CD4-positive, alpha-beta T cell treated with Interleukin-12 subunit alpha and Interleukin-12 subunit beta, for 1 hour (primary cell): Measurements from ENCODE around the gene DPEP2NB.
"Not testable (repeated sequence)": the region's sequence is repeated elsewhere in the genome, so short reads cannot be mapped to it uniquely, and the experiment has no call there.

Experiments used
- DNase-seq: peaks from one replicate; pipeline ENCODE4 v3.0.0-alpha.2; 2020

DPEP2NB gene

GRCh38 chr16:67979955-67980678, 35.6 kb downstream of the DPEP2NB start, which contains the start of gene DPEP3:
Gene DPEP3, minus strand, starts transcription at chr16:67980499. Its CDS starts 119 bp downstream, at chr16:67980380.
- no peak for DNase-seq

GRCh38 chr16:67977469-67978227, 38.1 kb downstream of the DPEP2NB start:
- DNase-seq, result no peak

- DNase-seq, result no peak
These were observed 38.7 kb downstream of the DPEP2NB start for GRCh38 chr16:67977005-67977404.

- DNase-seq, result no peak
These were observed 39.5 kb downstream of the DPEP2NB start for GRCh38 chr16:67976205-67976604.

- no peak for DNase-seq
These were observed 40.2 kb downstream of the DPEP2NB start for GRCh38 chr16:67975321-67976105.

- not testable (repeated sequence) for DNase-seq
These were observed 43.4 kb downstream of the DPEP2NB start for GRCh38 chr16:67972285-67972684.

- no peak for DNase-seq
These were observed 44.6 kb downstream of the DPEP2NB start for GRCh38 chr16:67971111-67971510.

GRCh38 chr16:67969254-67970039, 46.3 kb downstream of the DPEP2NB start:
- DNase-seq, result peak; percentile 29

GRCh38 chr16:67968400-67969253, 47.1 kb downstream of the DPEP2NB start, which contains the start of gene SLC12A4:
Gene SLC12A4, minus strand, starts transcription at chr16:67968637. Its CDS starts 84 bp downstream, at chr16:67968553.
- peak; percentile 92 for DNase-seq

- DNase-seq, result peak; percentile 6
These were observed 47.7 kb downstream of the DPEP2NB start for GRCh38 chr16:67967958-67968399.

GRCh38 chr16:67967183-67967957, 48.3 kb downstream of the DPEP2NB start:
- DNase-seq, result peak; percentile 37

GRCh38 chr16:67966549-67967182, 49.0 kb downstream of the DPEP2NB start:
- no peak for DNase-seq

GRCh38 chr16:67965668-67966548, 49.8 kb downstream of the DPEP2NB start:
- no peak for DNase-seq

GRCh38 chr16:67964477-67965131, 51.1 kb downstream of the DPEP2NB start:
- no peak for DNase-seq

GRCh38 chr16:67963662-67964321, 51.9 kb downstream of the DPEP2NB start:
- DNase-seq, result no peak
